DND-41 (cell line): ENCODE data around the gene PDCD4.

ENCODE experiments used
- EZH2 ChIP-seq: IDR thresholded peaks from 3 replicates; pipeline ENCODE4 v1.6.1; 2012; ENCODE audit warnings: borderline replicate concordance, low read depth, mild to moderate bottlenecking, moderate library complexity, low read length, inconsistent platforms; ENCODE audit not compliant: severe bottlenecking
- TF ChIP-seq, protein P1 (sequence below): IDR thresholded peaks from 2 replicates; pipeline ENCODE4 v1.5.1; 2012; ENCODE audit warnings: borderline replicate concordance, low read length, moderate library complexity, mild to moderate bottlenecking; ENCODE audit not compliant: poor library complexity, severe bottlenecking; ENCODE audit errors: extremely low read depth

DNA sequence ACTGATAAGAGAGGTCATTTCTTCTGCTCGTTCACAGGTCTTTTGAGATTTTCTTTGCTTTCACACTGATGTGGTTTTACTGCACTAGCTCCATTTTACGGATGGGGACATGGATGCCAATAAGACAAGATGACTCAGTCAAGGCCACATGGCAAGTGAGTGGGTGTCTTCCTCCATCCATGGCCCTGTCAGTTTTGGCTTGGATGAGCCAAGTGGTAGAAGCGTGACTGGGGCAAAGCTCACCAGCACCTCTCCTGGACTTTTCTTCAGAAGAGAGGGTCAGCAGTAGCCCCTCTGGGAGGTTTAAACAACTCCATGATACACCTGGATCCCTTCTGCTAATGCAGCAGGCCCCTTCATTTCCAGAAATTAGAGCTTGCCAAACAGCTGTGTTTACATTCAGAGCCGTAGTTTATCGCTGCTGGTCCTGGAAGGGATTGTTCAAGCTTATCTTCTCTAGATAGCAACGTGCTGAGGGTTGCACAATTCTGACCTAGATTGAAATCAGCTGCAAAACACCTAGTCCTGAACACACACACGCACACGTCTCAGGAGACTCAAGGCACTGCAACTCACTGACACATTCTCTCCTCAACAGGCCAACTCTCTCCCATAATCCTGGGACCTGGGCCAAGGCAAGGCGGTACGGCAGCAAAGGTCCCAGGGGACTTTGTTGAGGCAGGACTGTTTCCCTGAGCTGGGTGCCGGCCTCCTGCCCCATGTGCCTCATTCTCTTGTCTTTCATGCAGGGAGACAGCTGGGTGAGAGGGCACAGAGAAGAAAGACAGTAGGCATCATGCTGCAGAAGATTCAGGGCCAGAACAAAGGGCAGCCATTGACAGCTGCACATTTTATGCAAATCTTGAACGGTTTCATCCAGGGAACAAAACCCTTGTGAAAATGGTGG, 14.2 kb upstream of the PDCD4 start:
- TF ChIP-seq, protein P1, sequence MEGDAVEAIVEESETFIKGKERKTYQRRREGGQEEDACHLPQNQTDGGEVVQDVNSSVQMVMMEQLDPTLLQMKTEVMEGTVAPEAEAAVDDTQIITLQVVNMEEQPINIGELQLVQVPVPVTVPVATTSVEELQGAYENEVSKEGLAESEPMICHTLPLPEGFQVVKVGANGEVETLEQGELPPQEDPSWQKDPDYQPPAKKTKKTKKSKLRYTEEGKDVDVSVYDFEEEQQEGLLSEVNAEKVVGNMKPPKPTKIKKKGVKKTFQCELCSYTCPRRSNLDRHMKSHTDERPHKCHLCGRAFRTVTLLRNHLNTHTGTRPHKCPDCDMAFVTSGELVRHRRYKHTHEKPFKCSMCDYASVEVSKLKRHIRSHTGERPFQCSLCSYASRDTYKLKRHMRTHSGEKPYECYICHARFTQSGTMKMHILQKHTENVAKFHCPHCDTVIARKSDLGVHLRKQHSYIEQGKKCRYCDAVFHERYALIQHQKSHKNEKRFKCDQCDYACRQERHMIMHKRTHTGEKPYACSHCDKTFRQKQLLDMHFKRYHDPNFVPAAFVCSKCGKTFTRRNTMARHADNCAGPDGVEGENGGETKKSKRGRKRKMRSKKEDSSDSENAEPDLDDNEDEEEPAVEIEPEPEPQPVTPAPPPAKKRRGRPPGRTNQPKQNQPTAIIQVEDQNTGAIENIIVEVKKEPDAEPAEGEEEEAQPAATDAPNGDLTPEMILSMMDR = no peak
- no peak for TF ChIP-seq EZH2
